Neural progenitor cell (in vitro differentiated cells): ENCODE results near the gene DDHD1.

Experiments
- EZH2 ChIP-seq: fragments of 200-600 bp; sonication (generic); IDR thresholded peaks from 2 replicates; pipeline ENCODE4 v1.6.1; 2017; ENCODE audit warnings: antibody characterized with exemption, mild to moderate bottlenecking, moderate library complexity
- EZH2phosphoT487 ChIP-seq: fragments of 200-600 bp; sonication (generic); IDR thresholded peaks from 2 replicates; pipeline ENCODE4 v1.6.1; 2017; ENCODE audit warnings: antibody characterized with exemption
- TF ChIP-seq, protein P1 (sequence below): fragments of 200-600 bp; sonication (generic); IDR thresholded peaks from 2 replicates; pipeline ENCODE4 v1.5.1; 2017; ENCODE audit warnings: antibody characterized with exemption, mild to moderate bottlenecking

- TF ChIP-seq, protein P1, sequence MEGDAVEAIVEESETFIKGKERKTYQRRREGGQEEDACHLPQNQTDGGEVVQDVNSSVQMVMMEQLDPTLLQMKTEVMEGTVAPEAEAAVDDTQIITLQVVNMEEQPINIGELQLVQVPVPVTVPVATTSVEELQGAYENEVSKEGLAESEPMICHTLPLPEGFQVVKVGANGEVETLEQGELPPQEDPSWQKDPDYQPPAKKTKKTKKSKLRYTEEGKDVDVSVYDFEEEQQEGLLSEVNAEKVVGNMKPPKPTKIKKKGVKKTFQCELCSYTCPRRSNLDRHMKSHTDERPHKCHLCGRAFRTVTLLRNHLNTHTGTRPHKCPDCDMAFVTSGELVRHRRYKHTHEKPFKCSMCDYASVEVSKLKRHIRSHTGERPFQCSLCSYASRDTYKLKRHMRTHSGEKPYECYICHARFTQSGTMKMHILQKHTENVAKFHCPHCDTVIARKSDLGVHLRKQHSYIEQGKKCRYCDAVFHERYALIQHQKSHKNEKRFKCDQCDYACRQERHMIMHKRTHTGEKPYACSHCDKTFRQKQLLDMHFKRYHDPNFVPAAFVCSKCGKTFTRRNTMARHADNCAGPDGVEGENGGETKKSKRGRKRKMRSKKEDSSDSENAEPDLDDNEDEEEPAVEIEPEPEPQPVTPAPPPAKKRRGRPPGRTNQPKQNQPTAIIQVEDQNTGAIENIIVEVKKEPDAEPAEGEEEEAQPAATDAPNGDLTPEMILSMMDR = no peak
- TF ChIP-seq EZH2 (no peak), EZH2phosphoT487 (no peak)
These were observed 132.8 kb downstream of the DDHD1 start for GRCh38 chr14:53020193-53020932.
